IMR-90 (cell line): ENCODE data around the gene PTPRO. TPM values are rescaled to one million over a fixed set of nuclear protein-coding genes. Genes with fewer than 3 reads are reported as not detected.

Experiments
- ATAC-seq: fragments of 200-7000 bp; cut with Tn5 transposase; 2 replicates; pipeline ENCODE4 v1.9.1; 2020; ENCODE audit warnings: low read depth, mild to moderate bottlenecking, moderate library complexity
- BruUV-seq: library from RNA; stranded (reverse); fragments of 400-500 nt; replicated peaks from 2 replicates; lab custom pipeline; 2021; lab: Mats Ljungman, UMichigan
- CTCF ChIA-PET: fragments of 300-600 bp; formaldehyde crosslinking; extraction: SDS; loops from one replicate; lab custom pipeline; 2021; ENCODE audit warnings: antibody characterized with exemption; lab: Yijun Ruan, JAX
- POLR2A ChIA-PET: fragments of 300-600 bp; sonication (Branson Sonifier 250); formaldehyde crosslinking; loops from one replicate; lab custom pipeline; 2022; ENCODE audit warnings: antibody characterized with exemption; ENCODE audit not compliant: unreplicated experiment; lab: Charles Lee
- DNase-seq: peaks from one replicate; pipeline ENCODE4 v3.0.0; 2013
- H2AFZ ChIP-seq: replicated peaks from 2 replicates; pipeline ENCODE3; 2013; ENCODE audit warnings: low read length, mild to moderate bottlenecking; ENCODE audit not compliant: poor library complexity
- H2AK5ac ChIP-seq: 2 replicates; pipeline ENCODE4 v1.6.1; 2013; ENCODE audit warnings: low read depth, low read length, inconsistent platforms
- H2AK9ac ChIP-seq: replicated peaks from 2 replicates; pipeline ENCODE3; 2013; ENCODE audit warnings: mild to moderate bottlenecking, low read depth, low read length, moderate library complexity; ENCODE audit not compliant: poor library complexity
- H2BK120ac ChIP-seq: 2 replicates; pipeline ENCODE4 v1.6.1; 2013; ENCODE audit warnings: low read depth, low read length, inconsistent platforms
- H2BK15ac ChIP-seq: 3 replicates; pipeline ENCODE4 v1.6.1; 2013; ENCODE audit warnings: low read depth, low read length, inconsistent platforms
- H2BK20ac ChIP-seq: 2 replicates; pipeline ENCODE4 v1.6.1; 2013; ENCODE audit warnings: low read depth, mild to moderate bottlenecking, inconsistent platforms, low read length, moderate library complexity
- H2BK5ac ChIP-seq: 2 replicates; pipeline ENCODE4 v1.6.1; 2013; ENCODE audit warnings: mild to moderate bottlenecking, low read depth, low read length, inconsistent platforms; ENCODE audit not compliant: poor library complexity, severe bottlenecking
- H3K14ac ChIP-seq: replicated peaks from 2 replicates; pipeline ENCODE4 v1.6.1; 2013; ENCODE audit warnings: low read depth, low read length, inconsistent platforms
- H3K18ac ChIP-seq: 2 replicates; pipeline ENCODE4 v1.6.1; 2013; ENCODE audit warnings: low read depth, low read length, control low read depth
- H3K23ac ChIP-seq: 2 replicates; pipeline ENCODE4 v1.6.1; 2013; ENCODE audit warnings: low read depth, low read length, inconsistent platforms
- H3K27ac ChIP-seq: 2 replicates; pipeline ENCODE4 v1.5.1; 2013; ENCODE audit warnings: mild to moderate bottlenecking, control low read depth, low read length; ENCODE audit not compliant: insufficient read depth
- H3K27me3 ChIP-seq: 2 replicates; pipeline ENCODE4 v1.6.1; 2013; ENCODE audit warnings: low read length; ENCODE audit not compliant: control insufficient read depth, insufficient read depth
- H3K36me3 ChIP-seq: 2 replicates; pipeline ENCODE4 v1.6.1; 2013; ENCODE audit warnings: low read length, mixed read lengths; ENCODE audit not compliant: control insufficient read depth, insufficient read depth
- H3K4ac ChIP-seq: 2 replicates; pipeline ENCODE4 v1.6.1; 2013; ENCODE audit warnings: low read depth, low read length, inconsistent platforms
- H3K4me1 ChIP-seq: 2 replicates; pipeline ENCODE4 v1.6.1; 2013; ENCODE audit warnings: low read length, mixed read lengths; ENCODE audit not compliant: control insufficient read depth, insufficient read depth
- H3K4me2 ChIP-seq: 2 replicates; pipeline ENCODE4 v1.6.1; 2013; ENCODE audit warnings: low read depth, mild to moderate bottlenecking, control low read depth, low read length, moderate library complexity
- H3K4me3 ChIP-seq: 2 replicates; pipeline ENCODE4 v1.5.1; 2013; ENCODE audit warnings: low read depth, mild to moderate bottlenecking, control low read depth, low read length, moderate library complexity; ENCODE audit not compliant: insufficient read depth
- H3K56ac ChIP-seq: 2 replicates; pipeline ENCODE4 v1.6.1; 2013; ENCODE audit warnings: low read length, inconsistent platforms; ENCODE audit not compliant: insufficient read depth; ENCODE audit errors: extremely low read depth
- H3K79me1 ChIP-seq, 2 experiments: 2 replicates each; pipeline ENCODE4 v1.6.1; 2013; ENCODE audit warnings: low read length in 2 of 2, inconsistent platforms in 1 of 2, low read depth in 1 of 2
- H3K9ac ChIP-seq: 2 replicates; pipeline ENCODE4 v1.6.1; 2013; ENCODE audit warnings: low read depth, low read length, control low read depth
- H3K9me1 ChIP-seq: 2 replicates; pipeline ENCODE4 v1.6.1; 2013; ENCODE audit warnings: low read length, inconsistent platforms; ENCODE audit not compliant: insufficient read depth
- H3K9me3 ChIP-seq: 2 replicates; pipeline ENCODE4 v1.6.1; 2013; ENCODE audit warnings: low read length; ENCODE audit not compliant: control insufficient read depth, insufficient read depth
- H4K20me1 ChIP-seq: 2 replicates; pipeline ENCODE4 v1.6.1; 2013; ENCODE audit warnings: low read length, inconsistent platforms; ENCODE audit not compliant: insufficient read depth
- H4K5ac ChIP-seq: 2 replicates; pipeline ENCODE4 v1.6.1; 2013; ENCODE audit warnings: mild to moderate bottlenecking, low read depth, low read length, control low read depth
- H4K8ac ChIP-seq, 2 experiments: 2 replicates each; pipeline ENCODE4 v1.6.1; 2013; ENCODE audit warnings: low read depth in 2 of 2, low read length in 2 of 2, control low read depth in 1 of 2, inconsistent platforms in 1 of 2
- H4K91ac ChIP-seq: 2 replicates; pipeline ENCODE4 v1.6.1; 2013; ENCODE audit warnings: low read depth, low read length, inconsistent platforms; ENCODE audit not compliant: insufficient read depth
- BHLHE40 ChIP-seq: fragments of 150-350 bp; IDR thresholded peaks from 2 replicates; pipeline ENCODE4 v1.6.1; 2016; ENCODE audit warnings: mild to moderate bottlenecking, low read depth, low read length
- CEBPB ChIP-seq: IDR thresholded peaks from 2 replicates; pipeline ENCODE4 v1.6.1; 2012; ENCODE audit warnings: low read depth, low read length, improper control_type of control experiment
- CHD1 ChIP-seq: IDR thresholded peaks from 2 replicates; pipeline ENCODE4 v1.6.1; 2012; ENCODE audit warnings: low read depth, low read length, improper control_type of control experiment
- FOS ChIP-seq: fragments of 150-350 bp; IDR thresholded peaks from 2 replicates; pipeline ENCODE4 v1.6.1; 2016; ENCODE audit warnings: low read depth, low read length
- MAFK ChIP-seq: IDR thresholded peaks from 2 replicates; pipeline ENCODE4 v1.6.1; 2012; ENCODE audit warnings: low read depth, low read length, improper control_type of control experiment
- MAZ ChIP-seq: IDR thresholded peaks from 2 replicates; pipeline ENCODE4 v1.6.1; 2012; ENCODE audit warnings: low read depth, mild to moderate bottlenecking, low read length, improper control_type of control experiment, moderate library complexity, borderline replicate concordance
- MXI1 ChIP-seq: IDR thresholded peaks from 2 replicates; pipeline ENCODE4 v1.6.1; 2012; ENCODE audit warnings: low read depth, mild to moderate bottlenecking, low read length, moderate library complexity, borderline replicate concordance
- NFE2L2 ChIP-seq: fragments of 150-350 bp; IDR thresholded peaks from 2 replicates; pipeline ENCODE4 v1.6.1; 2016; ENCODE audit warnings: low read depth, mild to moderate bottlenecking, low read length
- POLR2A ChIP-seq: IDR thresholded peaks from 2 replicates; pipeline ENCODE4 v1.6.1; 2012; ENCODE audit warnings: mild to moderate bottlenecking, low read depth, low read length
- RAD21 ChIP-seq: IDR thresholded peaks from 2 replicates; pipeline ENCODE4 v1.6.1; 2012; ENCODE audit warnings: low read length, improper control_type of control experiment
- RCOR1 ChIP-seq: IDR thresholded peaks from 2 replicates; pipeline ENCODE4 v1.6.1; 2012; ENCODE audit warnings: mild to moderate bottlenecking, low read length, improper control_type of control experiment; ENCODE audit not compliant: insufficient replicate concordance
- RFX5 ChIP-seq: IDR thresholded peaks from 2 replicates; pipeline ENCODE4 v1.8.0; 2012; ENCODE audit warnings: low read depth, mild to moderate bottlenecking, low read length, moderate library complexity
- SMC3 ChIP-seq: fragments of 150-350 bp; IDR thresholded peaks from 2 replicates; pipeline ENCODE4 v1.6.1; 2016; ENCODE audit warnings: low read depth, mild to moderate bottlenecking, antibody characterized with exemption, low read length, moderate library complexity
- WGBS, 2 experiments: methylation state at CpG; one replicate each; pipeline versions ENCODE4 v1.1.5 to v1.1.7; 2013; ENCODE audit warnings: missing lambda C conversion rate in 2 of 2; ENCODE audit not compliant: insufficient read length in 1 of 2; ENCODE audit errors: extremely low coverage in 2 of 2; 5-methylcytosine and 5-hydroxymethylcytosine counted together
- dilution Hi-C: fragments of 300-500 bp; cut with HindIII; formaldehyde crosslinking; loops from one replicate; pipeline ENCODE4 v1.14.3; 2018; ENCODE audit warnings: low sequenced_read_pairs; ENCODE audit not compliant: unreplicated experiment
- in situ Hi-C: fragments of 300-500 bp; cut with MboI; formaldehyde crosslinking; loops from 3 replicates; pipeline ENCODE4 v1.14.3; 2019; ENCODE audit warnings: low sequenced_read_pairs, inconsistent platforms, mixed read lengths
- intact Hi-C: fragments of 100-400 bp; cut with micrococcal nuclease; formaldehyde crosslinking; loops from 2 replicates; pipeline ENCODE4 v1.10.0; 2022
- polyA plus RNA-seq, 3 experiments: library from polyadenylated mRNA; depleted of rRNA; stranded (reverse); fragments of >200 nt; gene quantifications; 2 replicates each; pipeline ENCODE4 v1.2.3, GENCODE V29; 2012; ENCODE audit warnings: low replicate concordance in 1 of 3
- total RNA-seq: library from RNA; depleted of rRNA; stranded (reverse); fragments of >200 nt; gene quantifications from 2 replicates; pipeline ENCODE4 v1.2.3, GENCODE V29; 2012
- TF ChIP-seq, protein P1 (sequence below): fragments of 150-350 bp; IDR thresholded peaks from 2 replicates; pipeline ENCODE4 v1.6.1; 2016; ENCODE audit warnings: low read depth, mild to moderate bottlenecking, low read length, moderate library complexity, borderline replicate concordance
- TF ChIP-seq, protein P2 (sequence below): conservative IDR thresholded peaks from 2 replicates; pipeline ENCODE4 v1.5.1; 2012; ENCODE audit warnings: mild to moderate bottlenecking, low read depth, low read length, improper control_type of control experiment

The PTPRO gene
- total and polyA plus RNA-seq, 2 of the 4 experiments (the other 2 are of a cell fraction), result 0.03 to 0.18 TPM

DNA sequence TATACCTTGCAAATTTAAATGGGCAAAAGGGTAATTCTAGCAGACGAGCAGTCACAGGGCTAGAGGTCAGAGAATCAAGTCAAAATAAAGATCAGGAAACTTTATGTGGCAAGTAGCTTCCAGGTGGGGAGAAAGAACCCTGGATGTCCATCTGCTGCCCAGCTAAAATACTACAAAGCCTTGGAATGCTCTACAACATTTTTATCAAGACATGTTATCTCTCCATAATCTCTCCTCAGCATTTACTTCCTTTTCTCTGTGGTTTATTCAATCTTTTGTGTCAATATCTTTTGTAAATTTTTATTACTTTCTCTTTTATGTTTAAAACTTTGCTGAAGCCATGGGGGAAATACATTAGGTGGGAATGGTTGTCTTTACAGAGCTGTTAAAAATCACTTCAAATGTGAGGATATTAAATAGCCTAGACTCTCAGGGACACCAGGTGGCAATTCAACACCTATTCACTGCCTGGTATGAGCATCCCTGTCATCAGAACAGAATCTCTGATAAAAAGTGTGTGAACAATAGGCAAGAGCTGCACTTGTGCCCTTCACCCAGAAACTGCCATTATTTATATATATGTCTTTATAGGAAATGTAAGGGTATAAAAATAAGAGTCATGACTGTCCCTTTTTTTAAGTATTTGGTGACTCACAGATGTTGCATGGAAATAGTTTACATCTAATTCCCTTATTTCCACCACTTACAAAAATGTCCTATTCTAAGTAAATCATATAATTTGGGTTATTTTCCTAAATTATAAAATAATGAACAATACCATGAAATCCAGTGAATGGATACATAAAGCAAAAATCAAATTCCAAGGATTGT is 314.0 kb downstream of the PTPRO start:
- WGBS, 2 experiments, result 100% methylated on average over 1 of the region's 1 CpG; no CpG with 5 or more reads in 1 of the 2 experiments
- Histone ChIP-seq H3K36me3 (peaks cover 5% of the 10 kb centered on the region), H3K4me2 (peak overlapping the region; percentile 26; the same call in 1 of the 2 replicates), H2BK15ac (peak overlapping the region; percentile 66; the same call in 1 of the 3 replicates), H3K4me3 (no peak overlapping the region), H2AK5ac (peak overlapping the region; percentile 74), H3K18ac (peak overlapping the region; percentile 90; the same call in 1 of the 2 replicates), H3K9me1 (peaks cover 12% of the 10 kb centered on the region), H4K8ac (peak overlapping the region in 1 of 2 experiments; percentile 83; a peak in 2 of 4 replicates), H3K79me1 (peaks cover 0 to 21% of the 10 kb centered on the region in 2 experiments; a peak in 3 of 4 replicates), H3K56ac (no peak overlapping the region), H3K4ac (peak overlapping the region; percentile 53; the same call in 1 of the 2 replicates), H4K91ac (peak overlapping the region; percentile 0; the same call in 1 of the 2 replicates), H3K23ac (peak overlapping the region; percentile 15; the same call in 1 of the 2 replicates), H3K27ac (no peak overlapping the region), H3K9ac (no peak overlapping the region), H3K14ac (peak overlapping the region; percentile 47), H3K27me3 (no peaks in the 10 kb centered on the region), H2AK9ac (no peak overlapping the region), H4K20me1 (no peaks in the 10 kb centered on the region), H3K4me1 (peaks cover 20% of the 10 kb centered on the region), H2BK120ac (peak overlapping the region; percentile 44; the same call in 1 of the 2 replicates), H3K9me3 (no peaks in the 10 kb centered on the region), H2AFZ (no peak overlapping the region), H2BK20ac (peak overlapping the region; percentile 62; the same call in 1 of the 2 replicates), H4K5ac (peak overlapping the region; percentile 61; the same call in 1 of the 2 replicates), H2BK5ac (peak overlapping the region; percentile 81)
- in situ Hi-C loops, result no loop called here
- ChIA-PET CTCF (no interaction called here), POLR2A (no interaction called here)
- no TSS peak for BruUV-seq
- DNase-seq (no peak), ATAC-seq (no peak)
- intact Hi-C loops, result no loop called here
- dilution Hi-C loops, result no loop called here
- TF ChIP-seq MXI1 (no peak), POLR2A (no peak), RAD21 (no peak), RCOR1 (no peak), BHLHE40 (no peak), NFE2L2 (no peak), CEBPB (no peak), MAFK (no peak), RFX5 (no peak), FOS (no peak), SMC3 (no peak), MAZ (no peak), CHD1 (no peak)
- TF ChIP-seq, protein P1, sequence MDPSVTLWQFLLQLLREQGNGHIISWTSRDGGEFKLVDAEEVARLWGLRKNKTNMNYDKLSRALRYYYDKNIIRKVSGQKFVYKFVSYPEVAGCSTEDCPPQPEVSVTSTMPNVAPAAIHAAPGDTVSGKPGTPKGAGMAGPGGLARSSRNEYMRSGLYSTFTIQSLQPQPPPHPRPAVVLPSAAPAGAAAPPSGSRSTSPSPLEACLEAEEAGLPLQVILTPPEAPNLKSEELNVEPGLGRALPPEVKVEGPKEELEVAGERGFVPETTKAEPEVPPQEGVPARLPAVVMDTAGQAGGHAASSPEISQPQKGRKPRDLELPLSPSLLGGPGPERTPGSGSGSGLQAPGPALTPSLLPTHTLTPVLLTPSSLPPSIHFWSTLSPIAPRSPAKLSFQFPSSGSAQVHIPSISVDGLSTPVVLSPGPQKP, result no peak
- TF ChIP-seq, protein P2, sequence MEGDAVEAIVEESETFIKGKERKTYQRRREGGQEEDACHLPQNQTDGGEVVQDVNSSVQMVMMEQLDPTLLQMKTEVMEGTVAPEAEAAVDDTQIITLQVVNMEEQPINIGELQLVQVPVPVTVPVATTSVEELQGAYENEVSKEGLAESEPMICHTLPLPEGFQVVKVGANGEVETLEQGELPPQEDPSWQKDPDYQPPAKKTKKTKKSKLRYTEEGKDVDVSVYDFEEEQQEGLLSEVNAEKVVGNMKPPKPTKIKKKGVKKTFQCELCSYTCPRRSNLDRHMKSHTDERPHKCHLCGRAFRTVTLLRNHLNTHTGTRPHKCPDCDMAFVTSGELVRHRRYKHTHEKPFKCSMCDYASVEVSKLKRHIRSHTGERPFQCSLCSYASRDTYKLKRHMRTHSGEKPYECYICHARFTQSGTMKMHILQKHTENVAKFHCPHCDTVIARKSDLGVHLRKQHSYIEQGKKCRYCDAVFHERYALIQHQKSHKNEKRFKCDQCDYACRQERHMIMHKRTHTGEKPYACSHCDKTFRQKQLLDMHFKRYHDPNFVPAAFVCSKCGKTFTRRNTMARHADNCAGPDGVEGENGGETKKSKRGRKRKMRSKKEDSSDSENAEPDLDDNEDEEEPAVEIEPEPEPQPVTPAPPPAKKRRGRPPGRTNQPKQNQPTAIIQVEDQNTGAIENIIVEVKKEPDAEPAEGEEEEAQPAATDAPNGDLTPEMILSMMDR, result no peak
